IMR-90 (cell line): ENCODE measurements around the gene MRTFA.

Experiments
- CHD1 ChIP-seq: IDR thresholded peaks from 2 replicates; pipeline ENCODE4 v1.6.1; 2012; ENCODE audit warnings: low read depth, low read length, improper control_type of control experiment
- CTCF ChIP-seq: conservative IDR thresholded peaks from 2 replicates; pipeline ENCODE4 v1.5.1; 2012; ENCODE audit warnings: mild to moderate bottlenecking, low read depth, low read length, improper control_type of control experiment
- FOS ChIP-seq: fragments of 150-350 bp; IDR thresholded peaks from 2 replicates; pipeline ENCODE4 v1.6.1; 2016; ENCODE audit warnings: low read depth, low read length
- MAFK ChIP-seq: IDR thresholded peaks from 2 replicates; pipeline ENCODE4 v1.6.1; 2012; ENCODE audit warnings: low read depth, low read length, improper control_type of control experiment
- POLR2A ChIP-seq: IDR thresholded peaks from 2 replicates; pipeline ENCODE4 v1.6.1; 2012; ENCODE audit warnings: mild to moderate bottlenecking, low read depth, low read length

- TF ChIP-seq CTCF, result no peak
- TF ChIP-seq MAFK, result no peak
- TF ChIP-seq CHD1, result no peak
- no peak for TF ChIP-seq POLR2A
- TF ChIP-seq FOS, result no peak
Measured at GRCh38 chr22:40611606-40612005, 24.9 kb downstream of the MRTFA start.
